NK-92 treated with Interleukin-12 subunit alpha and Interleukin-12 subunit beta, amount 100 ng/mL, for 24 hours (cell line): ENCODE measurements around the gene AFAP1.

Experiments used
- DNase-seq: peaks from one replicate; lab custom pipeline; 2025; lab: John Stamatoyannopoulos, UW

Gene AFAP1

GRCh38 chr4:7841894-7842293, 97.8 kb downstream of the AFAP1 start:
- DNase-seq = no peak

- no peak for DNase-seq
These were observed 98.6 kb downstream of the AFAP1 start for GRCh38 chr4:7841071-7841470.

GRCh38 chr4:7839856-7840255, 99.8 kb downstream of the AFAP1 start:
- no peak for DNase-seq

DNA sequence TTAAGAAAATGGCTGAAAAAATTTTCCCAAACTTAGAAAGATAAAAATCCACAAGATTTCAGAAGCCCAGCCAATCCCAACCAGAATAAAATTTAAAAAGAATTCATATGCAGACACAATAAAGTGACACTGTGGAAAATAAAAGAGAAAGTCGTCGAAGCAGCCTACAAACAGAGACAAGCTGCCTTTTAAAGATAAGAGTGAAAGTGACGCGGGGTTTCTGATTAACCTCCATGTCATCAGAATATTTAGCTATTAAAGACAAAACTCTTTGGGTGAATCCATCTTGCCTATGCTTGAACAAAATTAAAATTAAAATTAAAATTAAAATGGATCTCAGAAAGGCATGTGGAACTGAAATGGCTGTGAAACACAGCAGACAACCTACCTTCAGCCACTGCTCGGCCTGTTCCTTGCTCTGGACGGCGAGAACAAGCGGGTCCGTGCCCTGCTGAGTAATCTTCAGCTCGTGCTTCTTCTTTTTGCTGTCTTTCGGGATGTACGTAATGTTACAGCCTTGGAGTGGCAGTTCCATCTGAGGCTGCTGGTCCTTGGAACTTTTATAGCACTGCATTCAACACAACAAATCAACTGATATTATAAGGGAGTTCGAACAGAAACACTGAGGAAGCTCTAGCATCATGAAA, 101.4 kb downstream of the AFAP1 start:
- no peak for DNase-seq

GRCh38 chr4:7837597-7838135, 102.0 kb downstream of the AFAP1 start:
- DNase-seq = no peak

DNA sequence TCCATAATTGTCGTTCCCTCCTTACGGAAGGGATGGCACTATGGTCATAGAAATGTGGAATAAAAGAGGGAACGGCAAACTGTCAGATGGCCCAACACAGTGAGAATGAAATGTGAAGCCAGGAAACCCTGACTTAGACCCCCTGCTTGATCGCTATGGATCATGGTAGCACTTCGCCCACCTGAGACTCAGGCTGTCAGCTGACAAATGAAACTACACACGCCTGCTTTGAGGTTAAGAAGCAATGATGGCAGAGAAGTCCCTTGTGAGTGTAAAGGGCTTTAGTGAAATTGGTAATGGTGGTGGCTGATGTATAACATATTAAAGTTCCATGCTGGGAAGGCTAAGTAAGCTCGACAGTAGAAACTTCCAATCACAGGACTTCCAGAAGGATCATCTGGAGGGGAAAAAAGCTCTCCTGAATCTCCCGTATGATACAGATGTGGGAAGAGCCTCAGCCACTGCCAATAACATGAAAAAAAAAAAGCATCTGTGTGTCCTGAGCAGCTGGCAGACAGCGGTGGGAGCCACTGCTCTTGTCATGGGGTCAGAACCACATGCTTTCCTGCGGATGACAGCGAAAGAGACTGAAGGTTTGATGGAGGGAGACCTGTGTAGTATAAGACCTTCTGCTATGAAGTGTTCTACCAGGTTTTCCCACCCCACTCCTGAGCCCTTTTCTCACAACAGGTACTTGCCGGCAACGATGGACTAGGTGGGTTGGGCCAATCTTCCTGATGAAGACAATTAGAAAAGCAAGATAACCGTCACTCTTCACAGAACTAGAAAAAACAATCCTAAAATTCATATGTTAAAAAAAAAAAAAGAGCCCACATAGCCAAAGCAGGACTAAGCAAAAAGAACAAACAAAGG, 107.6 kb downstream of the AFAP1 start:
- no peak for DNase-seq

DNA sequence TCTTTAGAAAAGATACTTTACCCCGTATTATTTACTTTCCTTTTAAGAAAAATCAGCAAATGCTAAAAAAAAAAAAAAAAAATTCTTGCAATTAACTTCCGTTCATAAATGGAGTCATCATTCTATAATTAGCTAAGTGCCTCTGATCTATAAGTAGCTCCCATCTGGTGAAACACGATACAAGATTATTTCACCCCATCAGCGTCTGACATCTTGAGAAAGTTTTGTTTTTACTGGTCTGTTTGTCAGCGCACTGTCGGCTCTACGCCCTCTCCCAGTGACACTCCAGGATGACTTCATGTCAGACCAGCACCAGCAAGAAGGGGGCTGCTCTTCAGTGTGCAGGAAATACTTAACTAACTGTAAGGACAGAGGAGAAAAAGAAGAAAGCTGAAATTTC, 108.3 kb downstream of the AFAP1 start:
- DNase-seq = no peak

DNA sequence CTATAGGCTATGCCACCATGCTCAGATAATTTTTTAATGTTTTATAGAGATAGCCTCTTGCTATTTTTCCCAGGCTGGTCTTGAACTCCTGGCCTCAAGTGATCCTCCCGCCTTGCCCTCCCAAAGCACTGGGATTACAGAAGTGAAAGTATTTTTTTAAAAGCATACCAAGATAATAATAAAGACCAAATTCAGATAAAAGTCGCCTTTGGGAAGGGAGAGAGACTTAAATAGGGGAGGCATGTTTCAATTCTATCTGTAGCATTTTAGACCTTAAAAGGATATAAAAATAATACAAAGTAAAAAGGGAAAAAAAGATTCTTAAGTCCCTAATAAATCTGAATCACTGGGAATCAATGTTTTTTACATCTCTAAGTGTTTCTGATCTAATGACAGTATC, 108.9 kb downstream of the AFAP1 start:
- no peak for DNase-seq

DNA sequence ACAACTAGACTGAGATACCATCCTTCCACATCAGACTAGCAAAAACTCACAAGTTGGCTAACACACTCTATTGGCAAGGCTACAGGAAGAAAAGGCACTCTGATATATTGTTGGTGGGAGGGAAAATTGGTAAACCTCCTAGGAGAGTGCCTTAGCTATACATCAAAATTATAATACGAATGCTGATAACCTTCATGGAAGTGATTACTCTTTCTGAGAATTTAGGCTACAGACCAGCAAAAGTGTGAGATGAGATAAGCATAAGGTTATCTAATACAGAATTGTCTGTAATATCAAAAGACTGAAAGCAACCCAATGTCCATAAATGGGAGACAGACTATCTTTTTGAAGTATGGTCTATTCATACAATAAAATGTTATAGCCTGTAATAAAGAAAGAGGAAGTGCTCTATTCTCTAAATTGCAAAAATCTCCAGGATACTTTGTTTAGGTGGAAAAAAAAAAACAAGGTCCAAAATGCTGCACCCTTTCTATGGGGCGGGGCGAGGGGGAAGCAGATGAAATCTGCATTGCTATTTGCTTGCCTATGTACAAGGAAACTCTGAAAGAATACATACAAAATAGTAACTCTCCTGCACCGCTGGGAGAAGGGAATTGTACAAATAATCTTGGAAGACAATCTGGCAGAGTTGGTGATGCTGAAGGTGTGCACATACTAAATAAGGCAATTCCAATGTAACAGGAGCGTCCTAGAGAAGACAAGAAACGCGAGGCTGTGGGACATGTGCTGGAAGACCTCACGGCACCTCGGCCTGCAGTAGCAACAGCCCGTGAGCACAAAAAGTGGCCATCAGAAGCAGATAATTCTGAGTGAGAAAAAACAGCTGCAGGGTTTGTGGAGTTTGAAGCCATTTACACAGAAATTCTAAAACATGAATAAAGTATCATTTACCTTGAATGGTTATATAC, 109.7 kb downstream of the AFAP1 start:
- no peak for DNase-seq

DNA sequence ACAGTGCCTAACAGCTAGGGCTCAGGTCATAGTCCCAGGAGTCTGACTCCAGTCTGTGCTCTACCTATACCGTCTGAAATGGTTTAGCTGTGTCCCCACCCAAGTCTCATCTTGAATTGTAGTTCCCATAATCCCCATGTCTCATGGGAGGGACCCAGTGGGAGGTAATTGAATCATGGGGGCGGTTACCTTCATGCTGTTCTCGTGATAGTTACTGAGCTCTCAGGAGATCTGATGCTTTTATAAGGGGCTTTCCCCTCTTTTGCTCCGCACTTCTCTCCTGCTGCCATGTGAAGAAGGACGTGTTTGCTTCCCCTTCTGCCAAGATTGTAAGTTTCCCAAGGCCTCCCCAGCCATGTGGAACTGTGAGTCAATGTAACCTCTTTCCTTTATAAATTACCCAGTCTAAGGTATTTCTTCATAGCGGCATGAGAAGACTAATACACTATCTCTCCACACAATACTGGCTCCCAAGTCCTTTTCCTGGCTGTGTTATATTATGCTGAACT, 110.8 kb downstream of the AFAP1 start:
- DNase-seq = no peak

DNA sequence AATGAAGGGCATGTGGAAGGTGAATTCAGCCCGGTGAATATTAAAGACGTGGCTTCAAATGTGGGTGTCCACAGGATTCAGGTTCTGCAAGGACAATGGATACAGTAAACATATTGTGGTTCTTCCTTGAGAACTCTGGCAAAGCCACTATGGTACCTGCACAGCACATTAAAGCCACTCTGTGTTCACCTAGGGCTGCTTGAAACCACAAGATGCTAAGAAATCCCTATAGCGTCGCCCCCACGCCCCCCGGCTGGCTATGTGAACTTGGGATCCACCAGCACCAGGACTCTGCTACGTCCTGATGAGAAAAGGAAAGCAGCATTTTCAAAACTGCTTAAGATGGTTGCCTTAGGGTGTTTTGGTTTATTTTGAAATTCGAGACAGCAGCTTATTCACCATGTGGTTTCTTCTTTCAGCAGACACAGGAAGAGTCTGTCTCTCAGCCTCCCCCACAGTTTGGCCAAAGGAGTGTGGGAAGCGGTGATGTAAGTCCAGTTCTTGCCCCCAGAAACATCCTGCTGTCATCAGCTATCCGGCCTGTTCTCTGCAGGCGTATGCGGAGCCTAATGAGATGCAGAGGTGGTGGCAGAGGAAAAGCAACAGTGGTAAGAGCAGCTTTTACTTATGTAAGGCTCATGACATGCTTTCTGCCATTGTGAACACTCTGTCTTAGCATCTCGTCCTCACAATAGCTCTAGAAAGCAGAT, 111.5 kb downstream of the AFAP1 start:
- DNase-seq = peak; percentile 86

- no peak for DNase-seq
These were observed 112.1 kb downstream of the AFAP1 start for GRCh38 chr4:7827566-7827965.

- DNase-seq = no peak
These were observed 112.8 kb downstream of the AFAP1 start for GRCh38 chr4:7826909-7827306.

DNA sequence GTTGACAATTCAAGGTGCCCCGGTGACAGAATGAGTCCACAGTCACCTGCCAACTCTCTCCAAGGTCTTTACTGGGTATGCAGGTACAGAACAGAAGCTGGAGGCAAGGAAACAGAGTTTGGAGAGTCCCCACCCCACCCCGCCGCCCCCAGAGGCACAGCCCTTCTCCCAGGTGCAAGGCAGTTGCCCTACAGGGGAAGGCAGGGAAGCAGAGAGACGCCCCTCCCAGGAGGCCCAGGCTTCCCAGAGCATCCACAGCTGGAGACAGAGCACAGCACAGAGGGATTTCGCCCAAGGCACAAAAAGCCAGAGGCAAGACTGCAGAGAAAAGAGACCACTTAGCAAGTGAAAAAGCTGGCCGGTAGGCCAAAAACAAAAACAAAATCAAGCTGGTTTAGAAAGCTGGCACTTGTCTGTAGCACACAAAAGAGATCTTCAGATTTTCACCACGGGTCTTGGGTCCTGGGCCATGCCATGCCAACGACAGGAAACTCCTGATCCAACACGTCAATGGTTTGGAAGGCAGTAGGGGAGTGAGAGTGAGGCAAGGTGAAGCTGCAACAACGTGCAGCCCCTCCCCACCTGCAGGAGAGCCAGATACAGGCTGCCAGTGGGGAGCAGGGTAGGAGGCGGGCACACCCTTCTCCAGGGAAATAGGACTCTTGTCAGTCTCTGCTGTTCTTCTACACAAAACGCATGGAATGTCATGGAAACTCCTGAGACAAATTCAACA, 113.3 kb downstream of the AFAP1 start:
- DNase-seq = no peak

GRCh38 chr4:7824218-7824617, 115.4 kb downstream of the AFAP1 start:
- no peak for DNase-seq

DNA sequence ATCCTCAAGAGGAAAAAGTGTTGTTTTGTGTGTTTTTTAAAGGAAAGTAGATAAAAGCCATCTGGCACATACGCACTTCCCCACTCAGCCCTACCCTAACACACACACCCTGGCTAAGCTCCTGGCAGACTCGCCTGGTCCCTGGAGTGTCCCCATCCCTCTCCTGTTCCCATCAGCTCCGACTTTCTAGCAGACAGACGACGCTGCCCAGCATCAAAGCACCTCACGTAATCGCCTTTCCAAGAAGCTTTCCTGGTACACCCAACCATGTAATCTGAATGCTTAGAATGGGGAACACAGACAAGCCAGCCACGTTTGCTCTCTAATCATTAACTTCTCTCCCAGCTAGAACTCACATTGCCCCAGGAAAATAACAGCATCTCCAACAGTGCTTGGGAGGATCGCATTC, 116.2 kb downstream of the AFAP1 start:
- no peak for DNase-seq

GRCh38 chr4:7822877-7823276, 116.8 kb downstream of the AFAP1 start:
- no peak for DNase-seq

- no peak for DNase-seq
These were observed 117.5 kb downstream of the AFAP1 start for GRCh38 chr4:7822137-7822505.

GRCh38 chr4:7821245-7822136, 118.2 kb downstream of the AFAP1 start:
- DNase-seq = no peak
